WTC11 (cell line): ENCODE results near the gene NOX3. TPM values are rescaled to one million over a fixed set of nuclear protein-coding genes. Genes with fewer than 3 reads are reported as not detected.

Experiments used
- ATAC-seq: fragments of 200-7000 bp; cut with Tn5 transposase; 2 replicates; pipeline ENCODE4 v1.10.0; 2021; ENCODE audit warnings: mild to moderate bottlenecking, moderate library complexity
- CTCF ChIA-PET: fragments of 300-600 bp; sonication (Branson Sonifier 250); formaldehyde crosslinking; loops from one replicate; lab custom pipeline; 2021; ENCODE audit warnings: antibody characterized with exemption; lab: Charles Lee
- POLR2A ChIA-PET: fragments of 350-600 bp; sonication (Branson Sonifier 250); formaldehyde crosslinking; loops from one replicate; lab custom pipeline; 2021; ENCODE audit warnings: antibody characterized with exemption; lab: Charles Lee
- DNase-seq: peaks from one replicate; pipeline ENCODE4 v3.0.0; 2021; ENCODE audit warnings: low spot score
- H3K27ac Mint-ChIP-seq: 2 replicates; pipeline ENCODE4 v1.8.0; 2021; ENCODE audit warnings: mixed read lengths
- H3K27me3 Mint-ChIP-seq: 2 replicates; pipeline ENCODE4 v1.8.0; 2021; ENCODE audit warnings: low read depth, mild to moderate bottlenecking, moderate library complexity, mixed read lengths
- H3K36me3 Mint-ChIP-seq: 2 replicates; pipeline ENCODE4 v1.8.0; 2021; ENCODE audit warnings: mixed read lengths
- H3K4me1 Mint-ChIP-seq: 2 replicates; pipeline ENCODE4 v1.8.0; 2022; ENCODE audit warnings: mixed read lengths
- H3K4me3 Mint-ChIP-seq: 2 replicates; pipeline ENCODE4 v1.8.0; 2021; ENCODE audit warnings: mild to moderate bottlenecking, moderate library complexity, mixed read lengths
- H3K9me3 Mint-ChIP-seq: 2 replicates; pipeline ENCODE4 v1.8.0; 2021; ENCODE audit warnings: mixed read lengths
- AR ChIP-seq: fragments of 250-450 bp; sonication (Bioruptor Pico); IDR thresholded peaks from 2 replicates; pipeline ENCODE4 v1.9.0; 2021; ENCODE audit warnings: mild to moderate bottlenecking
- CBFB ChIP-seq: sonication (generic); formaldehyde crosslinking; IDR thresholded peaks from 2 replicates; pipeline ENCODE4 v1.8.1; 2022; ENCODE audit warnings: mild to moderate bottlenecking, low read depth, missing genetic modification reagents
- EMX1 ChIP-seq: fragments of 250-450 bp; sonication (Bioruptor Pico); IDR thresholded peaks from 2 replicates; pipeline ENCODE4 v1.8.0; 2021; ENCODE audit warnings: mild to moderate bottlenecking
- GABPB1 ChIP-seq: sonication (generic); formaldehyde crosslinking; IDR thresholded peaks from 2 replicates; pipeline ENCODE4 v1.8.1; 2023; ENCODE audit warnings: mild to moderate bottlenecking, missing genetic modification reagents
- MXD4 ChIP-seq: fragments of 250-450 bp; sonication (Bioruptor Pico); IDR thresholded peaks from 2 replicates; pipeline ENCODE4 v1.8.0; 2021; ENCODE audit warnings: mild to moderate bottlenecking, moderate library complexity, borderline replicate concordance
- MYBL2 ChIP-seq: sonication (generic); formaldehyde crosslinking; IDR thresholded peaks from 2 replicates; pipeline ENCODE4 v1.8.1; 2023; ENCODE audit warnings: mild to moderate bottlenecking, moderate library complexity, missing genetic modification reagents
- NFATC4 ChIP-seq: fragments of 250-450 bp; sonication (Bioruptor Pico); IDR thresholded peaks from 2 replicates; pipeline ENCODE4 v1.9.0; 2021; ENCODE audit warnings: mild to moderate bottlenecking
- PRRX2 ChIP-seq: fragments of 250-450 bp; sonication (Bioruptor Pico); IDR thresholded peaks from 2 replicates; pipeline ENCODE4 v1.8.0; 2021; ENCODE audit warnings: mild to moderate bottlenecking
- RELA ChIP-seq: sonication (generic); formaldehyde crosslinking; IDR thresholded peaks from 2 replicates; pipeline ENCODE4 v1.8.1; 2022; ENCODE audit warnings: missing genetic modification reagents, mild to moderate bottlenecking, borderline replicate concordance
- RORB ChIP-seq: fragments of 250-450 bp; sonication (Bioruptor Pico); IDR thresholded peaks from 2 replicates; pipeline ENCODE4 v1.9.0; 2021; ENCODE audit warnings: mild to moderate bottlenecking
- TP53 ChIP-seq: sonication (generic); formaldehyde crosslinking; IDR thresholded peaks from 2 replicates; pipeline ENCODE4 v1.8.1; 2023; ENCODE audit warnings: mild to moderate bottlenecking, missing genetic modification reagents
- ZNF423 ChIP-seq: fragments of 250-450 bp; sonication (Bioruptor Pico); IDR thresholded peaks from 2 replicates; pipeline ENCODE4 v2.1.2; 2022; ENCODE audit warnings: mild to moderate bottlenecking, moderate library complexity
- total RNA-seq: library from RNA; stranded (reverse); gene quantifications from 3 replicates; pipeline ENCODE4 v1.2.3, GENCODE V29; 2021
- TF ChIP-seq, protein P1 (sequence below): fragments of 250-450 bp; sonication (Bioruptor Pico); IDR thresholded peaks from 2 replicates; pipeline ENCODE4 v2.1.2; 2022; ENCODE audit warnings: mild to moderate bottlenecking, moderate library complexity
- TF ChIP-seq, protein P2 (sequence below): sonication (generic); formaldehyde crosslinking; IDR thresholded peaks from 2 replicates; pipeline ENCODE4 v1.8.0; 2023; ENCODE audit warnings: missing genetic modification reagents
- TF ChIP-seq, protein P3 (sequence below): sonication (generic); formaldehyde crosslinking; IDR thresholded peaks from 2 replicates; pipeline ENCODE4 v1.8.1; 2023; ENCODE audit warnings: mild to moderate bottlenecking, moderate library complexity, missing genetic modification reagents
- TF ChIP-seq, protein P4 (sequence below): fragments of 250-450 bp; sonication (Bioruptor Pico); IDR thresholded peaks from 2 replicates; pipeline ENCODE4 v1.9.0; 2021; ENCODE audit warnings: moderate library complexity, mild to moderate bottlenecking, inconsistent platforms, borderline replicate concordance
- TF ChIP-seq, protein P5 (sequence below): sonication (generic); formaldehyde crosslinking; IDR thresholded peaks from 2 replicates; pipeline ENCODE4 v1.8.1; 2022; ENCODE audit warnings: mild to moderate bottlenecking, moderate library complexity, missing genetic modification reagents
- TF ChIP-seq, protein P6 (sequence below): sonication (generic); formaldehyde crosslinking; IDR thresholded peaks from 2 replicates; pipeline ENCODE4 v1.8.0; 2022; ENCODE audit warnings: mild to moderate bottlenecking, missing genetic modification reagents

NOX3 gene
- total RNA-seq, 1 experiment from 2014 or later: not detected

DNA sequence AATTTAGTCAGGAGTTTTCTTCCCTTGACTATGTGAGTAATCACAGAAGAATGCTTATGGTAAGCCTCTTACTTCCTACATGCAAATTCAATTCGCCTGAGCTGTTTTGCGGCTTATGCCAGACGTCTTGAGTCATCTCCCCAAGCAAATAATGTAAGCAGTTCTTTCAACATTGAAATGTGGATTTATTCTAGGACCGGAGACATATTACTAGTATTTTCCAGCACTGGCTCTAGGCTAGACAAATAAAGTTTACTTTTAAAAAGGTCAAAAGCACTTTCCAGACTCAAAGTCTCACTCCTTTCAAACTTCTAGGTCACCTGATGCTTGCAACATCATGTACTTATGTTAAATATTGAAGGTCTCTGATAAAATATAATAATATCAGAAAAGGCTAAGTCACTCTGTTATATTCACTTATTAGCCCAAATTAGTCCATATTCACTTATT is 38.1 kb upstream of the NOX3 start:
- H3K4me3 Mint-ChIP-seq: no peak overlapping the region
- H3K27me3 Mint-ChIP-seq: no peaks in the 10 kb centered on the region
- no peak for DNase-seq
- H3K36me3 Mint-ChIP-seq: peaks cover 5% of the 10 kb centered on the region
- TF ChIP-seq CBFB (no peak), EMX1 (no peak), GABPB1 (0 out of 2 replicates have a peak, but pooled peaks have one; percentile 39), TP53 (CRISPR knock-in tag) (no peak), NFATC4 (CRISPR knock-in tag) (no peak)
- TF ChIP-seq, protein P1, sequence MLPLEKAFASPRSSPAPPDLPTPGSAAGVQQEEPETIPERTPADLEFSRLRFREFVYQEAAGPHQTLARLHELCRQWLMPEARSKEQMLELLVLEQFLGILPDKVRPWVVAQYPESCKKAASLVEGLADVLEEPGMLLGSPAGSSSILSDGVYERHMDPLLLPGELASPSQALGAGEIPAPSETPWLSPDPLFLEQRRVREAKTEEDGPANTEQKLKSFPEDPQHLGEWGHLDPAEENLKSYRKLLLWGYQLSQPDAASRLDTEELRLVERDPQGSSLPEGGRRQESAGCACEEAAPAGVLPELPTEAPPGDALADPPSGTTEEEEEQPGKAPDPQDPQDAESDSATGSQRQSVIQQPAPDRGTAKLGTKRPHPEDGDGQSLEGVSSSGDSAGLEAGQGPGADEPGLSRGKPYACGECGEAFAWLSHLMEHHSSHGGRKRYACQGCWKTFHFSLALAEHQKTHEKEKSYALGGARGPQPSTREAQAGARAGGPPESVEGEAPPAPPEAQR: no peak
- TF ChIP-seq, protein P2, sequence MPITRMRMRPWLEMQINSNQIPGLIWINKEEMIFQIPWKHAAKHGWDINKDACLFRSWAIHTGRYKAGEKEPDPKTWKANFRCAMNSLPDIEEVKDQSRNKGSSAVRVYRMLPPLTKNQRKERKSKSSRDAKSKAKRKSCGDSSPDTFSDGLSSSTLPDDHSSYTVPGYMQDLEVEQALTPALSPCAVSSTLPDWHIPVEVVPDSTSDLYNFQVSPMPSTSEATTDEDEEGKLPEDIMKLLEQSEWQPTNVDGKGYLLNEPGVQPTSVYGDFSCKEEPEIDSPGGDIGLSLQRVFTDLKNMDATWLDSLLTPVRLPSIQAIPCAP (CRISPR knock-in tag): no peak
- TF ChIP-seq, all 79 proteins: peak for 1
- CTCF ChIA-PET: interaction anchor here (0.8 to 1.2 kb wide), 2 partner anchors 85 to 153 kb away, joined by 3 read pairs; no protein-coding TSS in a partner anchor
- no peak for ATAC-seq
- peaks cover 11% of the 10 kb centered on the region for H3K9me3 Mint-ChIP-seq
- H3K27ac Mint-ChIP-seq: no peak overlapping the region
- POLR2A ChIA-PET: no interaction called here
- peaks cover 9% of the 10 kb centered on the region for H3K4me1 Mint-ChIP-seq

DNA sequence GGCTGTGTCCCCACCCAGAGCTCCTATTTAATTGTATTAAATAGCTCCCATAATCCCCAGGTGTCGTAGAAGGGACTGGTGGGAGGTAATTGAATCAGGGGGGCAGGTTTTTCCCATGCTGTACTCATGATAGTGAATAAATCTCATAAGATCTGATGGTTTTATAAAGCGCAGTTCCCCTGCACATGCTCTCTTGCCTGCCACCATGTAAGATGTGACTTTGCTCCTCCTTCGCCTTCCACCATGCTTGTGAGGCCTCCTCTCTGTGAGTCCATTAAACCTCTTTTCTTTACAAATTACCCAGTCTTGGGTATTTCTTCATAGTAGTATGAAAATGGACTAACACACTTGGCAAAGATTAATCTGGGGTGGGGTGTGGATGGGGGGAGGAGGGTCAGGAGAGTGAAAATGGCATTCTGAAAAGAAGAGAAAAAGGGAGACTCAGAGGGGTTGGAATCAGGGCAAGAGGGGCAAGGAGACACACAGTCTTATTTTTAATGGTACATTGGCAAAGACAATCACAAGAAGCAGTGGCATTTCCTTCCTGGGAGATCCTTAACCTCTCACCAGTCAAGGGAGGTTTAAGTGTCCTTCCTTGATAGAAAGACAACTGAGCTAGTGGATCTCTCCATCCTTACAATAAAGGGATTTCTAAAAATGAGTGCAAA is 37.5 kb upstream of the NOX3 start:
- Mint-ChIP-seq H3K9me3 (peaks cover 11% of the 10 kb centered on the region), H3K4me1 (peaks cover 9% of the 10 kb centered on the region), H3K4me3 (no peak overlapping the region), H3K27ac (no peak overlapping the region), H3K36me3 (peaks cover 5% of the 10 kb centered on the region), H3K27me3 (no peaks in the 10 kb centered on the region)
- no peak for TF ChIP-seq AR (CRISPR knock-in tag)
- TF ChIP-seq, protein P3, sequence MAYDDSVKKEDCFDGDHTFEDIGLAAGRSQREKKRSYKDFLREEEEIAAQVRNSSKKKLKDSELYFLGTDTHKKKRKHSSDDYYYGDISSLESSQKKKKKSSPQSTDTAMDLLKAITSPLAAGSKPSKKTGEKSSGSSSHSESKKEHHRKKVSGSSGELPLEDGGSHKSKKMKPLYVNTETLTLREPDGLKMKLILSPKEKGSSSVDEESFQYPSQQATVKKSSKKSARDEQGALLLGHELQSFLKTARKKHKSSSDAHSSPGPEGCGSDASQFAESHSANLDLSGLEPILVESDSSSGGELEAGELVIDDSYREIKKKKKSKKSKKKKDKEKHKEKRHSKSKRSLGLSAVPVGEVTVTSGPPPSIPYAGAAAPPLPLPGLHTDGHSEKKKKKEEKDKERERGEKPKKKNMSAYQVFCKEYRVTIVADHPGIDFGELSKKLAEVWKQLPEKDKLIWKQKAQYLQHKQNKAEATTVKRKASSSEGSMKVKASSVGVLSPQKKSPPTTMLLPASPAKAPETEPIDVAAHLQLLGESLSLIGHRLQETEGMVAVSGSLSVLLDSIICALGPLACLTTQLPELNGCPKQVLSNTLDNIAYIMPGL (CRISPR knock-in tag): no peak
- TF ChIP-seq, protein P4, sequence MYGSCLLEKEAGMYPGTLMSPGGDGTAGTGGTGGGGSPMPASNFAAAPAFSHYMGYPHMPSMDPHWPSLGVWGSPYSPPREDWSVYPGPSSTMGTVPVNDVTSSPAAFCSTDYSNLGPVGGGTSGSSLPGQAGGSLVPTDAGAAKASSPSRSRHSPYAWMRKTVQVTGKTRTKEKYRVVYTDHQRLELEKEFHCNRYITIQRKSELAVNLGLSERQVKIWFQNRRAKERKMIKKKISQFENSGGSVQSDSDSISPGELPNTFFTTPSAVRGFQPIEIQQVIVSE: no peak
- no peak for TF ChIP-seq RELA (CRISPR knock-in tag)
- TF ChIP-seq, protein P5, sequence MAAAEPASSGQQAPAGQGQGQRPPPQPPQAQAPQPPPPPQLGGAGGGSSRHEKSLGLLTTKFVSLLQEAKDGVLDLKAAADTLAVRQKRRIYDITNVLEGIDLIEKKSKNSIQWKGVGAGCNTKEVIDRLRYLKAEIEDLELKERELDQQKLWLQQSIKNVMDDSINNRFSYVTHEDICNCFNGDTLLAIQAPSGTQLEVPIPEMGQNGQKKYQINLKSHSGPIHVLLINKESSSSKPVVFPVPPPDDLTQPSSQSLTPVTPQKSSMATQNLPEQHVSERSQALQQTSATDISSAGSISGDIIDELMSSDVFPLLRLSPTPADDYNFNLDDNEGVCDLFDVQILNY (CRISPR knock-in tag): no peak
- no peak for TF ChIP-seq MXD4 (CRISPR knock-in tag)
- no peak for TF ChIP-seq MYBL2 (CRISPR knock-in tag)
- TF ChIP-seq, protein P6, sequence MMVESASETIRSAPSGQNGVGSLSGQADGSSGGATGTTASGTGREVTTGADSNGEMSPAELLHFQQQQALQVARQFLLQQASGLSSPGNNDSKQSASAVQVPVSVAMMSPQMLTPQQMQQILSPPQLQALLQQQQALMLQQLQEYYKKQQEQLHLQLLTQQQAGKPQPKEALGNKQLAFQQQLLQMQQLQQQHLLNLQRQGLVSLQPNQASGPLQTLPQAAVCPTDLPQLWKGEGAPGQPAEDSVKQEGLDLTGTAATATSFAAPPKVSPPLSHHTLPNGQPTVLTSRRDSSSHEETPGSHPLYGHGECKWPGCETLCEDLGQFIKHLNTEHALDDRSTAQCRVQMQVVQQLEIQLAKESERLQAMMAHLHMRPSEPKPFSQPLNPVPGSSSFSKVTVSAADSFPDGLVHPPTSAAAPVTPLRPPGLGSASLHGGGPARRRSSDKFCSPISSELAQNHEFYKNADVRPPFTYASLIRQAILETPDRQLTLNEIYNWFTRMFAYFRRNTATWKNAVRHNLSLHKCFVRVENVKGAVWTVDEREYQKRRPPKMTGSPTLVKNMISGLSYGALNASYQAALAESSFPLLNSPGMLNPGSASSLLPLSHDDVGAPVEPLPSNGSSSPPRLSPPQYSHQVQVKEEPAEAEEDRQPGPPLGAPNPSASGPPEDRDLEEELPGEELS (CRISPR knock-in tag): no peak
- no peak for TF ChIP-seq EMX1
- TF ChIP-seq ZNF423 (CRISPR knock-in tag): no peak
- TF ChIP-seq PRRX2: no peak
- TF ChIP-seq RORB (CRISPR knock-in tag): no peak
- DNase-seq (no peak), ATAC-seq (no peak)
- ChIA-PET CTCF (interaction anchor here (0.8 to 1.2 kb wide), 2 partner anchors 84 to 153 kb away, joined by 3 read pairs; no protein-coding TSS in a partner anchor), POLR2A (no interaction called here)
